HL-60 (cell line): ENCODE results near the gene GINS2.

Experiments
- CTCF ChIP-seq: IDR thresholded peaks from one replicate; pipeline ENCODE4 v1.5.1; 2011; ENCODE audit warnings: low read length, control low read depth, inconsistent platforms; ENCODE audit not compliant: insufficient read depth
- GABPA ChIP-seq: IDR thresholded peaks from 2 replicates; pipeline ENCODE4 v1.6.1; 2012; ENCODE audit warnings: low read depth
- POLR2AphosphoS5 ChIP-seq: IDR thresholded peaks from 2 replicates; pipeline ENCODE4 v1.6.1; 2012; ENCODE audit warnings: low read depth
- REST ChIP-seq: IDR thresholded peaks from 2 replicates; pipeline ENCODE4 v1.6.1; 2012; ENCODE audit warnings: low read depth; ENCODE audit not compliant: insufficient replicate concordance

GRCh38 chr16:85641305-85641704, 47.4 kb downstream of the GINS2 start:
- TF ChIP-seq CTCF (no peak), REST (no peak), GABPA (no peak), POLR2AphosphoS5 (no peak)
